HG02870 (cell line): ENCODE results near the gene UBA7.
"Not testable (repeated sequence)": the region's sequence is repeated elsewhere in the genome, so short reads cannot be mapped to it uniquely, and the experiment has no call there.

Experiments used
- ATAC-seq: cut with Tn5 transposase; IDR thresholded peaks from one replicate; pipeline ENCODE4 v1.9.1; 2021; ENCODE audit warnings: mild to moderate bottlenecking, moderate library complexity; ENCODE audit not compliant: unreplicated experiment

Gene UBA7

GRCh38 chr3:49785565-49786356 is 28.0 kb downstream of the UBA7 start:
- ATAC-seq, result peak; percentile 29

GRCh38 chr3:49782277-49782676 is 31.5 kb downstream of the UBA7 start:
- ATAC-seq, result not testable (repeated sequence)

GRCh38 chr3:49781415-49782199 is 32.1 kb downstream of the UBA7 start:
- no peak for ATAC-seq

GRCh38 chr3:49780975-49781365 is 32.8 kb downstream of the UBA7 start:
- not testable (repeated sequence) for ATAC-seq

- no peak for ATAC-seq
These were observed 33.4 kb downstream of the UBA7 start for GRCh38 chr3:49780080-49780974.

GRCh38 chr3:49779358-49780079 is 34.2 kb downstream of the UBA7 start:
- no peak for ATAC-seq

GRCh38 chr3:49776101-49776500 is 37.7 kb downstream of the UBA7 start:
- not testable (repeated sequence) for ATAC-seq

GRCh38 chr3:49775538-49775937 is 38.2 kb downstream of the UBA7 start:
- ATAC-seq, result no peak

GRCh38 chr3:49772703-49773102 is 41.0 kb downstream of the UBA7 start:
- no peak for ATAC-seq

- no peak for ATAC-seq
These were observed 42.3 kb downstream of the UBA7 start for GRCh38 chr3:49771340-49771938.

GRCh38 chr3:49769926-49770325 is 43.8 kb downstream of the UBA7 start:
- no peak for ATAC-seq

- no peak for ATAC-seq
These were observed 44.4 kb downstream of the UBA7 start for GRCh38 chr3:49769286-49769915.

GRCh38 chr3:49763981-49764380 is 49.8 kb downstream of the UBA7 start:
- no peak for ATAC-seq

- no peak for ATAC-seq
These were observed 52.1 kb downstream of the UBA7 start for GRCh38 chr3:49761661-49762060.

GRCh38 chr3:49759226-49759625 is 54.5 kb downstream of the UBA7 start:
- no peak for ATAC-seq

- no peak for ATAC-seq
These were observed 56.6 kb downstream of the UBA7 start for GRCh38 chr3:49757197-49757596.

GRCh38 chr3:49756036-49756435 is 57.7 kb downstream of the UBA7 start:
- no peak for ATAC-seq
